Activated gamma-delta T cell treated with anti-CD3 and anti-CD28 coated beads, Interleukin-2, amount 50 U/mL, for 16 hours (primary cell): ENCODE data around the gene KIF23.
"Not testable (repeated sequence)": the region's sequence is repeated elsewhere in the genome, so short reads cannot be mapped to it uniquely, and the experiment has no call there.

Experiments used
- DNase-seq: peaks from one replicate; pipeline ENCODE4 v3.0.0-alpha.2; 2020; ENCODE audit warnings: low read depth

The KIF23 gene

GRCh38 chr15:69413822-69414700 is at the start of gene KIF23:
TSS of gene KIF23 (plus strand) at chr15:69414349. CDS start at chr15:69414466, 117 bp downstream.
- DNase-seq = peak; percentile 91

- no peak for DNase-seq
Measured at GRCh38 chr15:69367236-69367635, 46.9 kb upstream of the KIF23 start.

GRCh38 chr15:69369631-69370030 is 44.5 kb upstream of the KIF23 start:
- no peak for DNase-seq

DNA sequence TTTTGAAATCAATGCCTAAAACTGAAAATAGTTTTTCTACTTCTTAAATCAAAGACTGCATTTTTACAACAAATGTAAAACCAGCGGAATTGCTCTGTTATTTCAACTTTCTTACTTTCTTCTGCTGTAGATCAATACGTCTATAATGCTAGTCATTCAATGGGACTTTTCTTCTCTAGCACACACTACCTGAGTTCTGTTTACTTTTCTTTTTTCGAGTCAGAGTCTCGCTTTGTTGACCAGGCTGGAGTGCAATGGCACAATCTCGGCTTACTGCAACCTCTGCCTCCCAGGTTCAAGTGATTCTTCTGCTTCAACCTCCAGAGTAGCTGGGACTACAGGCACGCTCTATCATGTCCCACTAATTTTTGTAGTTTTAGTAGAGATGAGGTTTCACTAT is 40.7 kb upstream of the KIF23 start:
- DNase-seq = no peak

GRCh38 chr15:69375151-69375790 is 38.9 kb upstream of the KIF23 start:
- DNase-seq = no peak

- no peak for DNase-seq
Measured at GRCh38 chr15:69377216-69377970, 36.8 kb upstream of the KIF23 start.

- no peak for DNase-seq
Measured at GRCh38 chr15:69380100-69380725, 33.9 kb upstream of the KIF23 start.

- DNase-seq = no peak
Measured at GRCh38 chr15:69380726-69381105, 33.4 kb upstream of the KIF23 start.

DNA sequence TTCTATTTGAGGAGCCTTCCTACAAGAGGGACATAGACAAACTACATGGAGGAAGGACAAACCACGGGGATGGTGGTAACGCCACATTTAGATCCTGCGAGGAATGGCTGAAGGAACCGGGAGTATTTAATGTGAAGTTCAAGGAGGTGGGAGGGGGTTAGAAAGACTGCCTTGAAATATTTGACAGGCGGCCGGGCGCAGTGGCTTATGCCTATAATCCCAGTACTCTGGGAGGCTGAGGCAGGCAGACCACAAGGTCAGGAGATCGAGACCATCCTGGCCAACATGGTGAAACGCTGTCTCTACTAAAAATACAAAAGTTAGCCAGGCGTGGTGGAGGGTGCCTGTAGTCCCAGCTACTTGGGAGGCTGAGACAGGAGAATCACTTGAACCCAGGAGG is 32.0 kb upstream of the KIF23 start:
- DNase-seq = not testable (repeated sequence)

GRCh38 chr15:69384066-69384465 is 30.1 kb upstream of the KIF23 start:
- not testable (repeated sequence) for DNase-seq

- no peak for DNase-seq
Measured at GRCh38 chr15:69384626-69385598, 29.2 kb upstream of the KIF23 start.

GRCh38 chr15:69385831-69386230 is 28.3 kb upstream of the KIF23 start:
- DNase-seq = no peak

- DNase-seq = no peak
Measured at GRCh38 chr15:69386284-69386683, 27.9 kb upstream of the KIF23 start.

- no peak for DNase-seq
Measured at GRCh38 chr15:69388260-69388705, 25.9 kb upstream of the KIF23 start.

DNA sequence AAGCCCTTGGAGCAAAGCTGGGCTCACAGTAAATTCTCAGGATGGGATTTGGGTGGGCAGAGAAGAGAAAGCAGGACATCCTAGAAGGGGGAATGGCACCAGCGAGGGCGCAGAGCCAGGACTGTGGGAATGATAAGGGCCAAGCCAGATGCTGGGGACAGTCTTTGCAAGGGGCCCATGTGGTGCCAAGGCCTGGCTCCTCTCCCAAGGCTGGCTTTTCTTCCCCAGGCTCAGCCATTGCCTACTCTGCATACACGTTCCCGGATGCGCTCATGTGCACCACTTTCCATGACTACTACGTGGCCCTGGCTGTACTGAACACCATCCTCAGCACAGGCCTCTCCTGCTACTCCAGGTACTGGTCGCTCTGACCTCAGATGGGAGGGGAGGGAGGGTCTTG is 24.7 kb upstream of the KIF23 start:
- DNase-seq = no peak

- no peak for DNase-seq
Measured at GRCh38 chr15:69390575-69390974, 23.6 kb upstream of the KIF23 start.

- no peak for DNase-seq
Measured at GRCh38 chr15:69391046-69391757, 22.9 kb upstream of the KIF23 start.

DNA sequence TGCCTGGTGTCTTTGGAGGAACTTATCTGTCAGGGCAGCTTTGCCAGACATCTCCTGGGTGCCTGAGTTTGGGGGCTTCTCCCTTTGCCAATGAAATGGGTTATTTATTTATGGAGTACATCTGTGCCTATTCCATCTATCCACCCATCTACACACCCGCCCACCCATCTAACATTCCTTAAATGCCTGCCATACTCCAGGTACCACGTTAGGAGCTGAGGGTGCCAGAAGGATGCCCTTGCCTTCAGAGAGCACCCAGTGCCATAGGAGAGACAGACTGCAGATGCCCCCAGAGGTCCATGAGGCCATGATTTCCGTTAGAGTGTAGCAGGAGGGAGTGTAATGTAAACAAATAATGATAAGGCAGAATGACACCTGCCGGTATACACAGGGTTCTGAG is 21.8 kb upstream of the KIF23 start:
- no peak for DNase-seq

GRCh38 chr15:69393831-69394491 is 20.2 kb upstream of the KIF23 start:
- DNase-seq = no peak
